ENCODE results near the gene CCDC27. TPM values are rescaled to one million over a fixed set of nuclear protein-coding genes. Genes with fewer than 3 reads are reported as not detected.
"Not testable (repeated sequence)": the region's sequence is repeated elsewhere in the genome, so short reads cannot be mapped to it uniquely, and the experiment has no call there.

Gene CCDC27
- polyA plus RNA-seq, 4 donors, result 0.11 to 0.38 (median 0.25) TPM

DNA sequence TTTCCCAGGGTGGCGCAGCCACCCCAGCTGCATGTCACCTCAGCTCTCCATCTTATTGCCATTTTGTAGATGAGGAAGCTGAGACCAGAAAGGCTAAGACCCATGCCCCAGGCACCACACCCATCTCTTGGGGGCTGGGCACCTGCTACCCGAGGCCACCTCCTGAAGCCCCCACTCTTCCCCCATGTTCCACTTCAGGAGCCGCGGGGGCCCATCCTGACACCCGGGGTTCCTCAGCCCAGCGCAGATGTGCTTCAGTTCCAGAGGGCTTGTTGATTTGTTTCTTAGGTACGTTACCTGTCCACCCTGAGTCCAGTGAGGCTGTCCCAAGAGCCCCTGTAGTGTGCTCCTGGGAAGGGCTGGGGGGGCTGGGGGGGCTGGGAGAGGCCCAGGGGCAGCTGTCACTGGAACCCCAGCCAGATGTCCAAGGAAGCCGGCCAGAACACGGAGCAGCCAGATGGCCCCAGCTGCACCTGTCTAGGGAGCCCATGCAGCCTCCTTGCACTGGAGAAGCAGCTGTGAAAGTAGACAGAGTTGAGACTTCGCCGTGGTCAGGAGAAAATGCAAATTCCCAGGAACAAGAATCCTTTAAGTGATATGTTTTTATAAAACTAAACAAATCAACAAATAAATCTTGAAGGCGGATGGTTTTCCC is 17.1 kb upstream of the CCDC27 start:
- DNase-seq (ENCODE audit: low read depth in 4 of 4, low spot score in 2 of 4), result no peak

DNA sequence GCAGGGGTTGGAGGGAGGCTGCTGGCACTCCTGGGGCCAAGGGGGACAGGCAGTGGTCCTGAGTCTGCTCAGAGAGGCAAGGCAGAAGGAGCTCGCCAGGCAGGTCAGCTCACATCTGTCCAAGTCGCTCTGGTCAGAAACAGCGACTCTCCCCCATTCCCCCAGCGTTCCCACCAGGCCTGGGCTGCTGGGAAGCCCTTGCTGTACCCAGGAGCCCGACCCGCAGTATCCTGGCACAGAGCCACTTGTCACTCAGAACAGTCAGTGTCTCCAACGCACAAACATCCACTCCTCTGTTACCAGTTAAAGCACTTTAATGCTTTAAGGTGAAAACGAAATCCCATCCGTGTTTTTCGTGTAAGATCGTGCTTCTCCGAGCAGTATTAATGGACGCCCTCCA is 16.6 kb upstream of the CCDC27 start:
- DNase-seq (ENCODE audit: low read depth in 4 of 4, low spot score in 2 of 4), result no peak

DNA sequence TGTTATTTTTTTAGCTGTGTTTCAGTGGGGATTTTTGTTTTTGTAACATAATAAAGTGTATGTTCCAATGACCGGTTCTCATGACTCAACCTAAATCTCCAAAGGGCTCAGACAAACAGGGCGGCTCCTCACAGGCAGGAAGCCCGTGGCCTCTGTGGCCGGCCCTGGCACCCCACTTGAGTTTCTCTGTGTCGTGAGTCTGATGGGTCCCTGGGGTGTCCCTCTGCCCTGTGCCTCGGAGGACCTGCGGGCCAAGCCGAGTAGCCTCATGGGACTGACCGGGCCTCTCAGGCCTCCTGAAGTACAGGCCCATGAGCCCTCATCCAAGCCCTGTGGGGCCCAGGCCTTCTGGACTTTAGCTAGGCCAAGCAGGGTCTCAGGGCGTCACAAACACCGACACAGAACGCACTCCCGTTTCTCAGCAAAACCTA is 16.1 kb upstream of the CCDC27 start:
- no peak for DNase-seq (ENCODE audit: low read depth in 4 of 4, low spot score in 2 of 4)

DNA sequence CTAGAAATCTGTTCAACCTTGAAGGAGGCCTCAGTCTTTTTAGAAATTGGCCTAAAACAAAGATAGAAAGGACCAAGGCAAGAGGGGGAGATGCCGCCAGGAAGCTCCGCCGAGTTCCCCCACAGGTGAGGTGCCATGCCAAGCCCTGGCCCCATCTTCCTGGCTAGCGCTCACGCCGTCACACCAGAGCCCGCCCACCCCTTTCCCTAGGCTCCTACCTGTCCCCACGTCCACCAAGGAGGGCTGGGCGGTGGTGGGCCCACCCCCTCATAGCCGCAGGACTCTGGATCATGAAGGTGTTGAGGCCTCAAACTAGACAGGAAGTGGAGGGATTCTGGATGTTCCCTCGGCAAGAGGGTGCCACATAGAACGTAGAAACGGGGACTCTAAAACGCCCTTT is 15.5 kb upstream of the CCDC27 start:
- no peak for DNase-seq (ENCODE audit: low read depth in 4 of 4, low spot score in 2 of 4)

DNA sequence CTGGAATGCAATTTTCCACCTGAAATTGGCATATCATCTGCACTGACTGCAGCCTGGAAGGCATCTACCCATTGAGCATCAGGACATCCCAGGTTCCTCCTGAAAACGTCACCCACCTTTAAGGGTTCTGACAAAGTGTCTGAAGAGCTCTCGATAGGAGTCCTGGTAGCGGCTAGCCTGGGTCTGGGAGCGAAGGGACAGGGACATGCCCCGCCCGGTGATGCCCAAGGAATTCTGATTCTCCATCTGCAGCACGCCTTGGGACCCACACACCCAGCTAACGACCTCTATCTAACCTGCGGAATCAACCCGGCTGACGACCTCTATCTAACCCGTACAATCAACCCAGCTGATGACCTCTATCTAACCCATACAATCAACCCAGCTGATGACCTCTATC is 13.3 kb upstream of the CCDC27 start:
- no peak for DNase-seq (ENCODE audit: low read depth in 4 of 4, low spot score in 2 of 4)

DNA sequence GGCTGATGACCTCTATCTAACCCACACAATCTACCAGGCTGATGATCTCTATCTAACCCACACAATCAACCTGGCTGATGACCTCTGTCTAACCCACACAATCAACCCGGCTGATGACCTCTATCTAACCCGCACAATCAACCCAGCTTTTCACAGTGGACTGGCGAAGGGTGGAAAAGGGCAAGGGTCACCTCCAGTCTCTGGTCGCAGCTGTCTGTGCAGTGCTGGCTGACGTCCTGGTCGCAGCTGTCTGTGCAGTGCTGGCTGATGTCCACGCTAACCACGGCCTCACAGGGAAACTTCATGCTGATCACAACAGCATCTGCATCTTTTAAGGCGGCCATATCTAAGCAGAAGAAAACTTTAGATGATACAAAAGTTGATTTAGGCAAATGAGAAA is 12.2 kb upstream of the CCDC27 start:
- DNase-seq (ENCODE audit: low read depth in 4 of 4, low spot score in 2 of 4), result no peak

DNA sequence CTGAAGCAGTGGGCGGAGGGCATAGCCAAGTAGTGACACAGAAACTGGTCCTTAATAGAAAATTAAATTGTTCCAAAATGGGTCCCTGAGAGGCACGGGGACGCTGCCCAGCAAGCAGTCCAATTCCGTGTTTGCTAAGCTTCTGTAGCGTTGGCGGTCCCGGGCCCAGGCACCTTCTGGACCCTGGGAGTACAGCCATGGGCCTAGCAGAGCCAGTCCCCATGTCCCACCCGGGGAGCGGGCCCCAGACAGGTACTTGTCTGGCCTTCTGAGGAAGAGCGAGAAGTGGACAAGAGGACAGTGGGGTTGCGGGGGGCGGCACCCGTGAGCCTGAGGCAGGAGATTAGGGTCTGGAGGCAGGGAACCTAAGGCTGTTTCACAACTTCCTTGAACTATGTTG is 11.5 kb upstream of the CCDC27 start:
- DNase-seq (ENCODE audit: low read depth in 4 of 4, low spot score in 2 of 4), result no peak

DNA sequence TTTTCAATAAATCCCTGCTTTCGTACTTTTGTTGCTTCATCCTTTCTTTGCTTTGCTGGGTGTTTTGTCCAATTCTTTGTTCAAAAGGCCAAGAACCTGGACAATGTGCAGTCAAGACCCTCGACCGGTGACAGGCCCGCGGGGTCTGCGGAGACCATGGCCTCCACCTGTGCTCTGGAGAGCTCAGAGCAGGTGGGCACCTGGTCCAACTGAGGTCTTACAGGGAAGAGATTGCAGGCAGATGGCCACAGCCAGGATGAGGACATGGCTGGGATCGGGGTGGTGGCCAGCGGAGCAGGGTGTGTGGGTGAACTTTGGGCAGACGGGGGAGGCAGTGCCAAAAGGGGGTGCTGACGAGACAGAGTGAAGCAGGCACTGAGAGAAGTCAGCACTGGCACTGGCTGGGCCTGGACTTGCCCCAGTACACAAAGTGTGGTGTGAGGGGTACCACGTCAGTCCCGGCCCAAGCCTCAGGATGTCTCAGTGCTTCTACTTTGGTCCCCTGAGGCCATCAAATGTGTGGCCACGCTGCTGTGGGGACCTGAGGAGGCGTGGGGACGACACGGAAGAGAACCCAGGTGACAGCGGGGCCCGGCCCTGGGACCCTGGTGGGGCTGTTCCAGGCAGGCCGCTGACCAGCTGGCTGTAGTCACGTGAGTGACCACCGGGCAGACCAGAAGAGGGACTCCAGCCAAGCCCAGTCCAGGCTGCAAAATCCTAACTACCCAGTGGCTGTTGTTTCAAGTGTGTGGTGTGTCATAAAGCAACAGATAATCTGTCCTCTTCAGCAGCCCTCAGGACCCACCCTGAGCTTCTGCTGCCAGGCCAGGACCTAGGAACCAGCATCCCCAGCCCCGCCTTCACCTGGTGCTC is 10.4 kb upstream of the CCDC27 start:
- no peak for DNase-seq (ENCODE audit: low read depth in 4 of 4, low spot score in 2 of 4)

DNA sequence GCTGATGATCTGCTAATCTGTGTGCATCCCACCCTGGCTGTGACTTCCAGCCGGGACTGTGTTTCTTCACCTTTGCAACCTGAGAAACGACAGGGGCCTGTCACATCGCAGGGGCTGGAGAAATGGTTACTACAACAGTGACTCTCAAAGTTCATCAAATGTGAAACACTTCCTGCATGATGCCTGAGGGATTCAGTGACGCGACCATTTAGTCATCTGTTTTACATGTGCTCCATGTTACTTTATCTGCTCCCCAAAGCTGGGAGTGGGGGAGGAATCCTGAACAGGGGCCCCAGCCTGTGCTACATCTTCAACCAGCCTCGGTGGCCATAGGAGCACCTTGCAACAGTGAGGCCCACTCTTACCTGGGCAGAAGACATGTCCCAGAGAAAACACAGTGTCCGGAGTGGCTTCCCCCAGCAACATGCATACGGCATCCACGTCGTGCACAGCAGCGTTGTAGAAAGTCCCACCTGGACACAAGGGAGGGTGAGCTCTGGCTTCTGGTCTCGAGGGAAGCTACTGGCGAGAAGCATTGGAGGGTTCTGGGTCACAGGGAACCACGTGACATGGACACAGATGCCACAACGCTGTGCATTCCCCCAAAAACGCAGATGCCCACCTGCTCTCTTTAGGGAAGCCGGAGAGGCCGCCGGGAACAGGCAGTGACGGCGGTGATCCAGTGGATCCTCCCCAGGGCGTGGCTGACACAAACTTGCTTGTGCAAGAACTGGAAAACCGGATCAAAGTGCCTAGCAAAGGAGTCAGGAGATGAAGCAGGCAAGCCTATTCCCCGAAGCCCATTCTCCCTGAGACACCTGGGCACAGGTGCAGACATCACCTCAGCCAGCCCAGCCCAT is 9.6 kb upstream of the CCDC27 start:
- no peak for DNase-seq (ENCODE audit: low read depth in 4 of 4, low spot score in 2 of 4)

DNA sequence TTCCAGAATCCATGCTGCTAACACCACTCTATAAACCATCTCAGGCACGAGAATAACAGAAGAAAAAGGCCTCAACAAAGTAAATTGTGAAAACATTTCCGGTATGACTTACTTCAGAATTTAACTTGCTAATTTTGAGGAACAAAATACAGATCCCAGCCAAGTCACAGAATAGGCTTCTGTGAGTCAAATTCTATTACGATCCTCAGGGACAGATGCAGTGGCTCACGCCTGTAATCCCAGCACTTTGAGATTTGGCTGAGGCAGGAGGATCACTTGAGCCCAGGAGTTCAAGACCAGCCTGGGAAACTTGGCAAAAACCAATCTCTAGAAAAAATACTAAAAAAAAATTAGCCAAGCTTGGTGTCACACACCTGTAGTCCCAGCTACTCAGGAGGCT is 8.8 kb upstream of the CCDC27 start:
- DNase-seq (ENCODE audit: low read depth in 4 of 4, low spot score in 2 of 4), result no peak

DNA sequence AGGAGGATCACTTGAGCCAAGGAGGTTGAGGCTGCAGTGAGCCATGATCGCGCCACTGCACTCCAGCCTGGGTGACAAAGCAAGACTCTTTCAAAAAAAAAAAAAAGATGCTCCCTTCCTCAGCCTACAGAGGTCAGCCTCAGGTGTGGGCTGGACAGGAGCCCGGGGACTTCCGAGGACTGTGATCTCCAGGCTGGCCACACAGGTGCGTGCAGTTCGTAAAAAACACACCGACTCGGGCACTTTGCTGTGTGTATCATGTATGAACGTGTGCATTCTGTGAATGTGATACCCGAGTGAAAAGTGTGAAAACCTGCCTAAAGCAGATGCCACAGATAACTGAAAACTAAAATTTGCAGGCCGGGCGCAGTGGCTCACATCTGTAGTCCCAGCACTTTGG is 8.4 kb upstream of the CCDC27 start:
- no peak for DNase-seq (ENCODE audit: low read depth in 4 of 4, low spot score in 2 of 4)

DNA sequence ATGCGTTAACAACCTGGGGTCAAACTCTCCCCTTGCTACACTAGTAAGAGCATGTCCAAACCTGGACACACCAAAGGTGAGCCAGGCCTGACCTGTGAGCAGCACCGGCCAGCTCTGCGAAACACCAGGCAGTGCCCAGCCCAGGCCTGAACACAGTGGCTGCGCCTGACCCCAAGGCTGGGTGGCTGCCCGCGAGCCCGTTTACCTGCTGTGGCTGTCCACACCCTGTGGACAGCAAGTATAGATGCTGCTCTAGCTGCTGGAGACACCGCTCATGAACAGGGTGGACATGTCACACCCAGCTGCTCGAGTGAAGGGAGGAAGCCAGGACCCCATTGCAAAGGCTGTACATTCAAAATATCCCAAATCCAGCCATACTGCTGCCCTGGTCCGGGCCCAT is 7.6 kb upstream of the CCDC27 start:
- no peak for DNase-seq (ENCODE audit: low read depth in 4 of 4, low spot score in 2 of 4)

DNA sequence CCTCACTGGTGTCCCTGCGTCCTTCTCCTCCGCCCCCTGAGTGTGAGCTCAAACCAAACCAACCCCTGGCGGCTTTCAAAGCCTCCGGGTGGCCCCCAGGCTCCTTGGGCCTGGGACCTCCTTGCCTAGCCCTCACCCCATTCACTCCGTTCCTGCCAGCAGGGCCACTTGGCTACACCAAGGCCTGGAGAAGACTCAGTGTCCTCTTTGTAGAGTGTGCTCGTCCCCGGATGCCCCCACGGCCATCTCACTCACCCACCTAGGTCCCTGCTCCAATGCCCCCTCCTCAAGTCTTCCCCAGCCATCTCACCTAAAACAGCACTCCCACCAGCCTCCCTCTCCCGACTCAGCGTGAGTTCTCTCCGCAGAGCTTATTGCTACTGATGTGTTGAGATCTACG is 7.2 kb upstream of the CCDC27 start:
- DNase-seq (ENCODE audit: low read depth in 4 of 4, low spot score in 2 of 4), result no peak

DNA sequence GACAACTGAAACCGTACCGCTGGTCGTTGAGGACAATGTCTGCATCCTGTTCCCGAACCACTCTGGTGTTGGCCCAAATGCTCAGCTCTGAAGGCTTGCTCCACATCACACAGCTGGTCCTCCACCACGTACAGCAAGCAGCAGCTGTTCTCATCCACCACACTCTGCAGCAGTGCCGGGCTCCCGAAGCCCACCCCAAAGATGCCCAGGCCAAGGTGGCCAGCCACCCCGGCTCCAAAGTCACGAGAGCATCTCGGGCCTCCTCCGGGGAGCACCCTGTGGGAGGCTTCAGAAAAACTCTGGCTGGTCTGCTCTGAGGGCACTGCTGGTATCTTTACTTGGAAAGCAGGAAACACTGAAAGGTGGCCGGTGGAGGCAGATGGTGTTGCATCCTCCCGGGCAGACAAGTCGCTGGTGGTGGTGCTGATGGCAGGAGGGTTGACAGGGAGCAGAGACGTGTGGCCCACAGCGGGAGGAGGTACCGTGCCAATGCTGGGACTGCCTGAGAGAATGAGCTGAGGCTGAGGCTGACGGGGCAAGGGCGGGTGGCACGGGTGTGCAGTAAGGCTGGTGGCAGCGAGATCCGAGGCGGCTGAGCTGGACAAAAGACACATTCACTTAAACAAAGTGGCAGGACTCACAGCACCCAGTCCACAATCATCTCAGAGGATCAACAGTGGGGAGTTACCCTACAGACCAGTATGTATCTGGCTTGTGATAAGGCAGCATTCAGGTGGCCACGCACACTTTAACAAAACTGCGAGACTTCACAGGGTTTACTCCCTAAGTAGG is 6.5 kb upstream of the CCDC27 start:
- no peak for DNase-seq (ENCODE audit: low read depth in 4 of 4, low spot score in 2 of 4)

DNA sequence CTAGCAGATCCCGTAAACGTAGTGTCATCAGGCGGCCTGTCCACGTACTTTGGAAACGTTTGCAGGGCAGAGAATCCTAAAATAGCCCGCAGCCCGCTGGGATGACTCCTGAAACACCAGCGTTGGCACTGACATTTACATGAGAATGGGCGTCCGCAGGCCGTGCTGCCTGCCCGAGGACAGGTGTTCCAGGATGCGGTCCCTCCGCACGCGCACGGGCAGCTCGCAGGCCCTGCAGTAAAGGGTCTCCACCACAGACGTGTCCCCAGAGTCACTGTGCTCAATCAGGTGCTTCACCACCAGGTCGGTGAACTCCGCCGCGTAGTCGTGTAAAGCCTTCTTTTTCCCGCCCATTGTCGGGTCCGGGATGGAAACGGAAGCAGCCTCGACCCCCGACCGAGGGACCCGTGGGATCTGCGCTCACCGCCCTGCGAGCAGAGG is 5.8 kb upstream of the CCDC27 start:
- no peak for DNase-seq (ENCODE audit: low read depth in 4 of 4, low spot score in 2 of 4)

DNA sequence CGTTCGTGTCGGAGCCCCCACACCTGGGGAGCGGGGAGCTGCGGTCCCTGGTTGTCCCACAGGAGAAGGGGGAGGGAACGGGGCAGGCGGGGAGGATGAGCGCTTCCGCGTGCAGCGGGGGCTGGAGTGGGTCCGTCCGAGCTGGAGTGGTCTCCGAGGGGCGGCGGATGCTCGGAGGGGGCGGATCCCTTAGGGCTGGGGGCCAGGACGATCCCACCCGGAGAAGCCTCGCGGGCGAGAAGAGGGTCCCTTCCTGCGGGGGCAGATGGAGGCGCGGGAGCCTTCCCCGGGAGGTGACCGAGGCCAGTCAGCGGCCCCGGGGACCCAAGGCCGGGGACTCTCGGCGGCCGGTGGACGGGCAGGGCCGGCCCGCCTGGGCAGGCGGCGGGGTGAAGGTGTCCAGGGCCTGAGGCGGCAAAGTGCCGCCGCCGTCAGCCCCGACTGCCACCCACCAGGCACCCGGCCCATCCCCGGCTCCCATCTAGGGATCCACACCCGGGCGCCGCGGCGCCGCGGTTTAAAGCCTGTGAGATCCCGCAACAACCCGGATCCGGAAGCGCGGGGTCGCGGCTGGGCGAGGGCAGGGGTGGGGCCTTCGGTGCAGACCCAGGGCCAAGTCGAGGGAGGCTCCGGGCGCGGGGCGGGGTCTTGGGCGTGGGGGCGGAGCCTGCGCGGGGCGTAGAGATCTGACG is 5.3 kb upstream of the CCDC27 start:
- DNase-seq (ENCODE audit: low read depth in 4 of 4, low spot score in 2 of 4), result peak in 3 of 4 donors; percentile 32 to 66 (median 39)

DNA sequence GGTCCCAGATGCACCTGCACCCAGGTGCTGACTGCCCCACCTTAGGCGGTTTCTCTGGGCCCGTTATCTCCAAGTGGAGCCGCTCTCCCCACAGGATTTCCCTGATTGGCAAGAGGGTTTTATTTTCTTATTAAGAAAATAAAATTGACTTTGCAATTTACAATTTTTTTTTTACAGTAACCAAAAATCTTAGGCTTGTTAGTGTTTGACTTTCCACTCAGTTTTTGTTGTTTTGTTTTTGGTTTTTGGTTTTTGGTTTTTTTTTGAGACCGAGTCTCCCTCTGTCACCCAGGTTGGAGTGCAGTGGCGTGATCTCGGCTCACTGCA is 4.8 kb upstream of the CCDC27 start:
- no peak for DNase-seq (ENCODE audit: low read depth in 4 of 4, low spot score in 2 of 4)

DNA sequence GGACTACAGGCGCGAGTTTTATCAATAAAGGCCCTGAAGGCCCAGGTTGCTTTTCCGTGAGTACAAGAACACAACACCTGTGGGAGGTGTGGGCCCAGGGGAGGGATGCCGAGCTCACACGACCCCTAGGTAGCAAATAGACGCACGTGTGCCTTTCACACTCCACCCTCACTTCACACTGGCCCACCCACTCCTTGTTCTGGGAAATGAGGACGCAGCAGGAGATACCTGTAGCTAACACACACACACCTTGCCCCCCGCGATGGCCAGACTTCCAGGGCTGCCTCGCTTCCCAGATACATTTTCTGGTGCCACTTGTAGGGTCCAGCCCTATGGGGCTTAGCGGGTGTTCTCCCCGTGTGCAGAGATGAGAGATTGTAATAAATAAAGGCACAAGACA is 4.3 kb upstream of the CCDC27 start:
- DNase-seq (ENCODE audit: low read depth in 4 of 4, low spot score in 2 of 4), result no peak

DNA sequence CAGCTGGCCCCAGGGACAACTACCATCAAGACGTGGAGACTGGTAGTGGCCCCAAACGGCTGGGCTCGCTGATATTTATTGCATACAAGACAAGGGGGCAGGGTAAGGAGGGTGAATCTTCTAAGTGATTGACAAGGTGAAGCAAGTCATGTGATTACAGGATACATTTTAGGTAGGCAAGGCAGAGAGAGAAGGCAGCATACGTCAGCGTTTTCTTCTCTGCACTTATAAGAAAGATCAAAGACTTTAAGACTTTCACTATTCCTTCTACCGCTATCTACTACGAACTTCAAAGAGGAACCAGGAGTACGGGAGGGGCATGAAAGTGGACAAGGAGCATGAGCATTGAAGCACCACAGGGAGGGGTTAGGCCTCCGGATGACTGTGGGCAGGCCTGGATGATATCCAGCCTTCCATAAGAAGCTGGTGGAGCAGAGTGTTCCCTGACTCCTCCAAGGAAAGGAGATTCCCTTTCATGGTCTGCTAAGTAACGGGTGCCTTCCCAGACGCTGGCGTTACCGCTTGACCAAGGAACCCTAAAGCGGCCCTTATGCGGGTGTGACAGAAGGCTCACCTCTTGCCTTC is 3.8 kb upstream of the CCDC27 start:
- DNase-seq (ENCODE audit: low read depth in 4 of 4, low spot score in 2 of 4), result not testable (repeated sequence)

DNA sequence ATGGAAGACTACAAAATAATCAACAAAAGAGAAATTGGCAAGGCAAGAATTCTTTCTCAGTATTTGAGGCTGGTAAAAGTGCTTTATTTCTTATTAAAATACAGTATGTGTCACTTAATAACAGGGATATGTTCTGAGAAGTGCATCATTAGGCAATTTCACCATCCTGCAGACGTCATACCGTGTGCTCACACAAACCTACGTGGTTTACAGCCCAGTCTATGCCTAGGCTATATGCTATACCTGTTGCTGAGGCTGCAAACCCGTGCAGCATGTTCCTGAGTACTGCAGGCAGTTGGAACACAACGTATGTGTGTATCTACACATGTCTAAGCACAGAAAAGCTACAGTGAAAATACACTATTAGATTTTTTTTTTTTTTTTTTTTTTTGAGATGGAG is 2.7 kb upstream of the CCDC27 start:
- no peak for DNase-seq (ENCODE audit: low read depth in 4 of 4, low spot score in 2 of 4)
